Activated naive CD4-positive, alpha-beta T cell treated with anti-CD3 and anti-CD28 coated beads, Interleukin-2, amount 50 U/mL, for 24 hours (primary cell): ENCODE data around the gene CBLN3.

Experiments used
- H3K27ac Mint-ChIP-seq: one replicate; pipeline ENCODE4 v1.8.0; 2021; ENCODE audit warnings: mild to moderate bottlenecking, mixed read lengths
- H3K27me3 Mint-ChIP-seq: one replicate; pipeline ENCODE4 v1.8.0; 2021; ENCODE audit warnings: mixed read lengths
- H3K36me3 Mint-ChIP-seq: one replicate; pipeline ENCODE4 v1.8.0; 2021; ENCODE audit warnings: mixed read lengths
- H3K4me1 Mint-ChIP-seq: one replicate; pipeline ENCODE4 v1.8.0; 2021; ENCODE audit warnings: mixed read lengths
- H3K4me3 Mint-ChIP-seq: one replicate; pipeline ENCODE4 v1.8.0; 2021; ENCODE audit warnings: mild to moderate bottlenecking, mixed read lengths
- H3K9me3 Mint-ChIP-seq: one replicate; pipeline ENCODE4 v1.8.0; 2021; ENCODE audit warnings: mixed read lengths

CBLN3 gene

GRCh38 chr14:24403294-24403998 lies 26.0 kb downstream of the CBLN3 start:
- no peaks in the 10 kb centered on the region for H3K27me3 Mint-ChIP-seq
- no peaks in the 10 kb centered on the region for H3K9me3 Mint-ChIP-seq
- H3K27ac Mint-ChIP-seq, result no peak overlapping the region
- H3K4me3 Mint-ChIP-seq, result no peak overlapping the region
- no peaks in the 10 kb centered on the region for H3K36me3 Mint-ChIP-seq
- peaks cover 11% of the 10 kb centered on the region for H3K4me1 Mint-ChIP-seq

GRCh38 chr14:24401810-24402702 lies 27.4 kb downstream of the CBLN3 start:
- Mint-ChIP-seq H3K4me1 (peaks cover 11% of the 10 kb centered on the region), H3K4me3 (no peak overlapping the region), H3K9me3 (no peaks in the 10 kb centered on the region), H3K27me3 (no peaks in the 10 kb centered on the region), H3K36me3 (no peaks in the 10 kb centered on the region), H3K27ac (no peak overlapping the region)

- Mint-ChIP-seq H3K9me3 (no peaks in the 10 kb centered on the region), H3K36me3 (no peaks in the 10 kb centered on the region), H3K4me3 (peak overlapping the region; percentile 70), H3K27ac (no peak overlapping the region), H3K4me1 (peaks cover 11% of the 10 kb centered on the region), H3K27me3 (no peaks in the 10 kb centered on the region)
Observed at GRCh38 chr14:24399999-24400718, 29.3 kb downstream of the CBLN3 start.

GRCh38 chr14:24399447-24399822 lies 30.0 kb downstream of the CBLN3 start:
- no peak overlapping the region for H3K27ac Mint-ChIP-seq
- H3K4me3 Mint-ChIP-seq, result peak overlapping the region; percentile 70
- no peaks in the 10 kb centered on the region for H3K36me3 Mint-ChIP-seq
- H3K4me1 Mint-ChIP-seq, result peaks cover 11% of the 10 kb centered on the region
- H3K27me3 Mint-ChIP-seq, result no peaks in the 10 kb centered on the region
- H3K9me3 Mint-ChIP-seq, result no peaks in the 10 kb centered on the region

GRCh38 chr14:24398653-24399446 lies 30.6 kb downstream of the CBLN3 start, which contains the start of gene NYNRIN:
Gene NYNRIN (plus strand): TSS chr14:24399003. CDS start chr14:24399247, 244 bp downstream.
- H3K27ac Mint-ChIP-seq, result no peak within 1 kb of the TSS
- no peaks in the 10 kb centered on the region for H3K36me3 Mint-ChIP-seq
- no peaks in the 10 kb centered on the region for H3K9me3 Mint-ChIP-seq
- peaks cover 11% of the 10 kb centered on the region for H3K4me1 Mint-ChIP-seq
- H3K27me3 Mint-ChIP-seq, result no peaks in the 10 kb centered on the region
- H3K4me3 Mint-ChIP-seq, result peak within 1 kb of the TSS; percentile 70

GRCh38 chr14:24398293-24398652 lies 31.2 kb downstream of the CBLN3 start:
- no peaks in the 10 kb centered on the region for H3K36me3 Mint-ChIP-seq
- no peaks in the 10 kb centered on the region for H3K27me3 Mint-ChIP-seq
- H3K4me3 Mint-ChIP-seq, result no peak overlapping the region
- H3K27ac Mint-ChIP-seq, result no peak overlapping the region
- peaks cover 11% of the 10 kb centered on the region for H3K4me1 Mint-ChIP-seq
- H3K9me3 Mint-ChIP-seq, result no peaks in the 10 kb centered on the region

GRCh38 chr14:24397639-24398292 lies 31.7 kb downstream of the CBLN3 start:
- no peaks in the 10 kb centered on the region for H3K36me3 Mint-ChIP-seq
- no peaks in the 10 kb centered on the region for H3K27me3 Mint-ChIP-seq
- H3K4me1 Mint-ChIP-seq, result peaks cover 11% of the 10 kb centered on the region
- H3K27ac Mint-ChIP-seq, result no peak overlapping the region
- H3K4me3 Mint-ChIP-seq, result peak overlapping the region; percentile 8
- no peaks in the 10 kb centered on the region for H3K9me3 Mint-ChIP-seq

- no peaks in the 10 kb centered on the region for H3K9me3 Mint-ChIP-seq
- H3K27me3 Mint-ChIP-seq, result peaks cover 2% of the 10 kb centered on the region
- H3K27ac Mint-ChIP-seq, result no peak overlapping the region
- H3K4me1 Mint-ChIP-seq, result peaks cover 11% of the 10 kb centered on the region
- no peak overlapping the region for H3K4me3 Mint-ChIP-seq
- no peaks in the 10 kb centered on the region for H3K36me3 Mint-ChIP-seq
Observed at GRCh38 chr14:24395609-24396582, 33.6 kb downstream of the CBLN3 start.

GRCh38 chr14:24394275-24394674 lies 35.2 kb downstream of the CBLN3 start:
- peaks cover 3% of the 10 kb centered on the region for H3K27me3 Mint-ChIP-seq
- H3K4me1 Mint-ChIP-seq, result peaks cover 2% of the 10 kb centered on the region
- no peak overlapping the region for H3K4me3 Mint-ChIP-seq
- no peak overlapping the region for H3K27ac Mint-ChIP-seq
- H3K9me3 Mint-ChIP-seq, result no peaks in the 10 kb centered on the region
- no peaks in the 10 kb centered on the region for H3K36me3 Mint-ChIP-seq

- H3K4me3 Mint-ChIP-seq, result no peak overlapping the region
- H3K9me3 Mint-ChIP-seq, result no peaks in the 10 kb centered on the region
- H3K4me1 Mint-ChIP-seq, result no peaks in the 10 kb centered on the region
- H3K27me3 Mint-ChIP-seq, result peaks cover 6% of the 10 kb centered on the region
- no peaks in the 10 kb centered on the region for H3K36me3 Mint-ChIP-seq
- no peak overlapping the region for H3K27ac Mint-ChIP-seq
Observed at GRCh38 chr14:24392325-24393091, 37.0 kb downstream of the CBLN3 start.

- H3K27ac Mint-ChIP-seq, result no peak overlapping the region
- peaks cover 6% of the 10 kb centered on the region for H3K27me3 Mint-ChIP-seq
- H3K4me1 Mint-ChIP-seq, result no peaks in the 10 kb centered on the region
- no peaks in the 10 kb centered on the region for H3K9me3 Mint-ChIP-seq
- H3K36me3 Mint-ChIP-seq, result no peaks in the 10 kb centered on the region
- H3K4me3 Mint-ChIP-seq, result no peak overlapping the region
Observed at GRCh38 chr14:24390701-24391468, 38.6 kb downstream of the CBLN3 start.

GRCh38 chr14:24389226-24389848 lies 40.1 kb downstream of the CBLN3 start:
- Mint-ChIP-seq H3K9me3 (no peaks in the 10 kb centered on the region), H3K27ac (no peak overlapping the region), H3K4me3 (no peak overlapping the region), H3K36me3 (no peaks in the 10 kb centered on the region), H3K4me1 (no peaks in the 10 kb centered on the region), H3K27me3 (peaks cover 6% of the 10 kb centered on the region)
